HepG2 (cell line): ENCODE data around the gene MAPK6. TPM values are rescaled to one million over a fixed set of nuclear protein-coding genes. Genes with fewer than 3 reads are reported as not detected.

Source experiments
- ATF6 ChIP-seq: sonication (generic); formaldehyde crosslinking; conservative IDR thresholded peaks from 2 replicates; pipeline ENCODE4 v1.4.0; 2020; ENCODE audit warnings: missing genetic modification reagents
- BCLAF1 ChIP-seq: fragments of 450-650 bp; IDR thresholded peaks from 2 replicates; pipeline ENCODE4 v1.6.1; 2017; ENCODE audit warnings: mild to moderate bottlenecking
- DPF2 ChIP-seq: sonication (generic); formaldehyde crosslinking; IDR thresholded peaks from 2 replicates; pipeline ENCODE4 v1.4.0; 2020; ENCODE audit warnings: mild to moderate bottlenecking, low read depth, missing genetic modification reagents, borderline replicate concordance
- GRHL1 ChIP-seq: sonication (generic); formaldehyde crosslinking; conservative IDR thresholded peaks from 2 replicates; pipeline ENCODE4 v1.8.0; 2022; ENCODE audit warnings: missing genetic modification reagents
- HNF4G ChIP-seq, 2 experiments: sonication (generic) in 1 of 2; formaldehyde crosslinking in 1 of 2; IDR thresholded peaks; 2 replicates each; pipeline versions ENCODE4 v1.4.0 to v1.6.1; 2011 to 2020; ENCODE audit warnings: borderline replicate concordance in 2 of 2, low read depth in 2 of 2, mild to moderate bottlenecking in 2 of 2, low read length in 1 of 2, missing genetic modification reagents in 1 of 2, moderate library complexity in 1 of 2
- MIER3 ChIP-seq: IDR thresholded peaks from 2 replicates; pipeline ENCODE4 v1.6.1; 2016; ENCODE audit warnings: missing compliant biosample characterization, borderline replicate concordance
- PCBP1 ChIP-seq: fragments of 200-400 bp; formaldehyde crosslinking; IDR thresholded peaks from 2 replicates; pipeline ENCODE4 v1.6.1; 2017; ENCODE audit warnings: mild to moderate bottlenecking, low read depth, low read length, borderline replicate concordance
- RAD51 ChIP-seq: fragments of 450-650 bp; IDR thresholded peaks from 2 replicates; pipeline ENCODE4 v1.6.1; 2016; ENCODE audit warnings: borderline replicate concordance
- RXRA ChIP-seq: sonication (generic); formaldehyde crosslinking; IDR thresholded peaks from 2 replicates; pipeline ENCODE4 v1.5.1; 2020; ENCODE audit warnings: missing genetic modification reagents
- SNAPC5 ChIP-seq: sonication (generic); formaldehyde crosslinking; IDR thresholded peaks from 2 replicates; pipeline ENCODE4 v1.8.1; 2023; ENCODE audit warnings: mild to moderate bottlenecking, missing genetic modification reagents, borderline replicate concordance
- SOX5 ChIP-seq: IDR thresholded peaks from 2 replicates; pipeline ENCODE4 v1.6.1; 2016; ENCODE audit warnings: borderline replicate concordance
- TBL1XR1 ChIP-seq: fragments of 150-350 bp; IDR thresholded peaks from 2 replicates; pipeline ENCODE4 v1.6.1; 2014; ENCODE audit warnings: borderline replicate concordance, low read length; ENCODE audit not compliant: partially characterized antibody
- ZBTB33 ChIP-seq: sonication (generic); formaldehyde crosslinking; IDR thresholded peaks from 2 replicates; pipeline ENCODE4 v1.4.0; 2020; ENCODE audit warnings: missing genetic modification reagents
- ZNF644 ChIP-seq: IDR thresholded peaks from 2 replicates; pipeline ENCODE4 v1.6.1; 2016; ENCODE audit warnings: low read depth
- ZNF660 ChIP-seq: sonication (generic); formaldehyde crosslinking; IDR thresholded peaks from 2 replicates; pipeline ENCODE4 v1.5.1; 2020; ENCODE audit warnings: mild to moderate bottlenecking, low read depth, missing genetic modification reagents, borderline replicate concordance
- ZNF770 ChIP-seq: sonication (generic); formaldehyde crosslinking; IDR thresholded peaks from 2 replicates; pipeline ENCODE4 v1.5.0; 2020; ENCODE audit warnings: mild to moderate bottlenecking, missing genetic modification reagents
- polyA plus RNA-seq, 8 experiments: library from polyadenylated mRNA; depleted of rRNA in 3 of 8; stranded (reverse) in 7 of 8; unstranded in 1 of 8; fragments of >200 nt; fragmentation: Illumina TruSeq in 4 of 8; extraction: Trizol in 4 of 8; gene quantifications; 2 replicates each; pipeline versions ENCODE4 v1.2.1 to v1.2.3, GENCODE V29; 2011 to 2016; ENCODE audit warnings: low read depth in 4 of 8, missing spikeins in 1 of 8, mixed read lengths in 1 of 8; ENCODE audit not compliant: insufficient read depth in 1 of 8
- total RNA-seq, 5 experiments: library from RNA; depleted of rRNA; stranded (reverse); fragments of >200 nt; fragmentation: Illumina TruSeq; extraction: Trizol; gene quantifications; 2 replicates each; pipeline ENCODE4 v1.2.3, GENCODE V29; 2016; ENCODE audit warnings: low read depth in 1 of 5

The MAPK6 gene
- total and polyA plus RNA-seq, 2 of the 13 experiments (the other 11 are each of a cell fraction or from before 2014, with no cell fraction given) = 89.5 to 99.7 TPM

GRCh38 chr15:52010633-52011595 lies 8.1 kb upstream of the MAPK6 start (continued):
- TF ChIP-seq ATF6 (CRISPR knock-in tag) = no peak
- no peak for TF ChIP-seq GRHL1
- no peak for TF ChIP-seq TBL1XR1
- no peak for TF ChIP-seq ZNF660 (CRISPR knock-in tag)
- 0 out of 2 replicates have a peak, but pooled peaks have one; percentile 11 for TF ChIP-seq ZNF644
- TF ChIP-seq SOX5 (CRISPR knock-in tag) = peak; percentile 12; the same call in 1 of the 2 replicates
- no peak for TF ChIP-seq BCLAF1
- no peak for TF ChIP-seq MIER3 (CRISPR knock-in tag)
- TF ChIP-seq DPF2 = no peak
- no peak for TF ChIP-seq HNF4G (IDR thresholded peaks at IDR 0.05; ENCODE audit: borderline replicate concordance, low read depth, low read length)
- TF ChIP-seq HNF4G (CRISPR knock-in tag; IDR thresholded peaks at IDR 0.05; ENCODE audit: borderline replicate concordance, low read depth) = no peak
- no peak for TF ChIP-seq SNAPC5 (CRISPR knock-in tag)
- TF ChIP-seq RXRA (CRISPR knock-in tag) = no peak
- TF ChIP-seq PCBP1 = no peak
- TF ChIP-seq ZBTB33 (CRISPR knock-in tag) = peak; percentile 46; the same call in 1 of the 2 replicates
- no peak for TF ChIP-seq RAD51
- peak; percentile 79 for TF ChIP-seq ZNF770 (CRISPR knock-in tag)
